Keratinocyte (primary cell): ENCODE results near the gene DLG2.

Source experiments
- CTCF ChIP-seq, 3 experiments: IDR thresholded peaks in 1 of 3; conservative IDR thresholded peaks in 1 of 3; optimal IDR thresholded peaks in 1 of 3; 2 replicates in 2 of 3; 3 replicates in 1 of 3; pipeline versions ENCODE3 to v1.5.1; 2011; ENCODE audit warnings: low read length in 3 of 3, mild to moderate bottlenecking in 3 of 3, moderate library complexity in 2 of 3, control low read depth in 1 of 3, inconsistent platforms in 1 of 3; ENCODE audit not compliant: insufficient read depth in 2 of 3; ENCODE audit errors: extremely low read depth in 1 of 3
- EZH2 ChIP-seq: IDR thresholded peaks from one replicate; pipeline ENCODE4 v1.6.1; 2012; ENCODE audit warnings: inconsistent platforms, mild to moderate bottlenecking, low read length, moderate library complexity

GRCh38 chr11:85663080-85663752 lies 36.1 kb upstream of the DLG2 start:
- TF ChIP-seq CTCF (optimal IDR thresholded peaks at IDR 0.05 in 1 of 3, IDR thresholded peaks at IDR 0.05 in 1 of 3, conservative IDR thresholded peaks at IDR 0.05 in 1 of 3; ENCODE audit: extremely low read depth in 1 of 3, insufficient read depth in 2 of 3, low read length in 3 of 3), result no peak
- no peak for TF ChIP-seq EZH2
